A549 (cell line): Measurements from ENCODE around the gene HERC3. TPM values are rescaled to one million over a fixed set of nuclear protein-coding genes. Genes with fewer than 3 reads are reported as not detected.

Experiments
- ATAC-seq, 2 experiments: fragments of 200-7000 bp in 1 of 2; fragments of >200 bp in 1 of 2; cut with Nextera tagmentation in 1 of 2; cut with Tn5 transposase in 1 of 2; 3 replicates each; pipeline versions ENCODE4 v1.8.0 to v1.9.1; 2018 to 2020; ENCODE audit warnings: mild to moderate bottlenecking in 1 of 2, moderate library complexity in 1 of 2
- CTCF ChIA-PET: fragments of 300-600 bp; sonication (Branson Sonifier 250); formaldehyde crosslinking; extraction: SDS; loops from one replicate; lab custom pipeline; 2021; ENCODE audit warnings: antibody characterized with exemption, inconsistent platforms; lab: Yijun Ruan, JAX
- POLR2A ChIA-PET: fragments of 350-600 bp; formaldehyde crosslinking; extraction: SDS; loops from one replicate; lab custom pipeline; 2021; ENCODE audit warnings: antibody characterized with exemption, inconsistent platforms; lab: Yijun Ruan, JAX
- DNase-seq, 2 experiments: peaks; one replicate each; pipeline versions ENCODE4 v3.0.0 to v3.0.0-alpha.2; 2011 to 2016; ENCODE audit warnings: low read depth in 1 of 2, low spot score in 1 of 2
- FAIRE-seq: peaks from 2 replicates; lab custom pipeline; 2011; peaks lifted over from hg19 to GRCh38; lab: Jason Lieb, UNC
- H3K27ac ChIP-seq, 2 experiments: fragments of >200 bp; sonication (Bioruptor Twin); formaldehyde crosslinking; 3 replicates each; pipeline ENCODE4 v1.5.1; 2016 to 2017
- H3K4me1 ChIP-seq: fragments of >200 bp; sonication (Bioruptor Twin); formaldehyde crosslinking; 3 replicates; pipeline ENCODE4 v1.6.1; 2016
- H3K4me2 ChIP-seq: fragments of >200 bp; sonication (Bioruptor Twin); formaldehyde crosslinking; 3 replicates; pipeline ENCODE4 v1.6.1; 2016
- H3K4me3 ChIP-seq: fragments of >200 bp; sonication (Bioruptor Twin); formaldehyde crosslinking; 3 replicates; pipeline ENCODE4 v1.5.1; 2016
- H3K9me3 ChIP-seq: fragments of >200 bp; sonication (Bioruptor Twin); formaldehyde crosslinking; 3 replicates; pipeline ENCODE4 v1.6.1; 2016
- ATOH8 ChIP-seq: fragments of 250-450 bp; sonication (Bioruptor Pico); IDR thresholded peaks from 2 replicates; pipeline ENCODE4 v1.5.0; 2020; ENCODE audit warnings: low read depth, mild to moderate bottlenecking, moderate library complexity
- BCL3 ChIP-seq: fragments of >200 bp; sonication (Bioruptor Twin); formaldehyde crosslinking; IDR thresholded peaks from 3 replicates; pipeline ENCODE4 v1.6.1; 2016
- BHLHE40 ChIP-seq: IDR thresholded peaks from 2 replicates; pipeline ENCODE4 v1.6.1; 2012; ENCODE audit warnings: low read depth, low read length, inconsistent platforms
- CEBPB ChIP-seq, 2 experiments: fragments of >200 bp in 1 of 2; sonication (Bioruptor Twin) in 1 of 2; formaldehyde crosslinking in 1 of 2; IDR thresholded peaks; 2 replicates each; pipeline ENCODE4 v1.6.1; 2012 to 2016
- EHMT2 ChIP-seq: fragments of 200-600 bp; sonication (generic); IDR thresholded peaks from 2 replicates; pipeline ENCODE4 v1.6.1; 2016; ENCODE audit warnings: antibody characterized with exemption, low read depth, mild to moderate bottlenecking, moderate library complexity
- EP300 ChIP-seq, 2 experiments: fragments of >200 bp; sonication (Bioruptor Twin); formaldehyde crosslinking; IDR thresholded peaks; 2 replicates in 1 of 2; 3 replicates in 1 of 2; pipeline ENCODE4 v1.6.1; 2016 to 2017
- FOSL2 ChIP-seq, 2 experiments: fragments of 450-650 bp in 1 of 2; fragments of >200 bp in 1 of 2; sonication (Bioruptor Twin) in 1 of 2; formaldehyde crosslinking; IDR thresholded peaks; 2 replicates each; pipeline versions ENCODE4 v1.5.0 to v1.6.1; 2016 to 2020; ENCODE audit warnings: mild to moderate bottlenecking in 1 of 2, moderate library complexity in 1 of 2
- FOXS1 ChIP-seq: fragments of 250-450 bp; sonication (Bioruptor Pico); IDR thresholded peaks from 2 replicates; pipeline ENCODE4 v1.5.0; 2020; ENCODE audit warnings: mild to moderate bottlenecking, moderate library complexity
- HOXA7 ChIP-seq: fragments of 250-450 bp; sonication (Bioruptor Pico); IDR thresholded peaks from 2 replicates; pipeline ENCODE4 v1.5.0; 2020; ENCODE audit warnings: mild to moderate bottlenecking, moderate library complexity
- HOXB13 ChIP-seq: fragments of 250-450 bp; sonication (Bioruptor Pico); IDR thresholded peaks from 2 replicates; pipeline ENCODE4 v1.5.0; 2020; ENCODE audit warnings: low read depth, mild to moderate bottlenecking, moderate library complexity
- JUN ChIP-seq, 2 experiments: fragments of >200 bp; sonication (Bioruptor Twin); formaldehyde crosslinking; IDR thresholded peaks; 2 replicates in 1 of 2; 3 replicates in 1 of 2; pipeline ENCODE4 v1.6.1; 2016 to 2017
- JUNB ChIP-seq: fragments of >200 bp; sonication (Bioruptor Twin); formaldehyde crosslinking; IDR thresholded peaks from 2 replicates; pipeline ENCODE4 v1.6.1; 2016
- KDM1A ChIP-seq: fragments of 200-600 bp; sonication (generic); IDR thresholded peaks from 2 replicates; pipeline ENCODE4 v1.6.1; 2016; ENCODE audit warnings: low read depth, mild to moderate bottlenecking
- MAFK ChIP-seq: fragments of 450-650 bp; IDR thresholded peaks from 2 replicates; pipeline ENCODE4 v1.6.1; 2014; ENCODE audit not compliant: partially characterized antibody
- NR3C1 ChIP-seq: fragments of >200 bp; sonication (Bioruptor Twin); formaldehyde crosslinking; IDR thresholded peaks from 3 replicates; pipeline ENCODE4 v1.6.1; 2017
- PHF8 ChIP-seq: fragments of 200-600 bp; sonication (generic); IDR thresholded peaks from 2 replicates; pipeline ENCODE4 v1.6.1; 2016; ENCODE audit warnings: low read depth, mild to moderate bottlenecking, antibody characterized with exemption, moderate library complexity, borderline replicate concordance
- POLR2AphosphoS2 ChIP-seq: conservative IDR thresholded peaks from 2 replicates; pipeline ENCODE4 v1.6.1; 2012; ENCODE audit warnings: low read length, improper control_type of control experiment, inconsistent platforms
- TP53 ChIP-seq: fragments of 250-450 bp; sonication (Bioruptor Pico); IDR thresholded peaks from 2 replicates; pipeline ENCODE4 v1.5.0; 2021; ENCODE audit warnings: mild to moderate bottlenecking, moderate library complexity
- USF2 ChIP-seq: fragments of 450-650 bp; IDR thresholded peaks from 2 replicates; pipeline ENCODE4 v1.6.1; 2014; ENCODE audit warnings: antibody characterized with exemption
- ZFP36 ChIP-seq: fragments of 450-650 bp; IDR thresholded peaks from 2 replicates; pipeline ENCODE4 v1.6.1; 2014; ENCODE audit warnings: borderline replicate concordance; ENCODE audit not compliant: partially characterized antibody
- WGBS: methylation state at CpG from one replicate; pipeline ENCODE4 v1.1.6; 2017; ENCODE audit errors: missing lambda C conversion rate; 5-methylcytosine and 5-hydroxymethylcytosine counted together
- polyA plus RNA-seq, 4 experiments: library from polyadenylated mRNA; depleted of rRNA in 3 of 4; stranded (reverse); fragments of >200 nt; fragmentation: RNase III in 1 of 4; extraction: RNeasy Plus Mini Kit Qiagen cat#74134 plus additional on column Dnase treatment in 1 of 4; gene quantifications; 2 replicates in 3 of 4; 3 replicates in 1 of 4; pipeline ENCODE4 v1.2.3, GENCODE V29; 2011 to 2017

Gene HERC3
- polyA plus RNA-seq, 2 of the 4 experiments (the other 2 are of a cell fraction): 4.9 to 6.2 TPM

GRCh38 chr4:88629826-88630225 is 37.5 kb downstream of the HERC3 start:
- Histone ChIP-seq H3K9me3 (no peaks in the 10 kb centered on the region), H3K4me1 (peaks cover 15% of the 10 kb centered on the region), H3K4me2 (no peak overlapping the region), H3K27ac (peak overlapping the region in 1 of 2 experiments; percentile 52; a peak in 3 of 6 replicates), H3K4me3 (no peak overlapping the region)
- ATAC-seq (no peak), DNase-seq (no peak), FAIRE-seq (no peak)
- ChIA-PET POLR2A (no interaction called here), CTCF (interaction anchor here (1.7 to 2.1 kb wide), 2 partner anchors 29 to 104 kb away, joined by 4 to 5 read pairs; no protein-coding TSS in a partner anchor)
- TF ChIP-seq CEBPB (IDR thresholded peaks at IDR 0.05): no peak
- no peak for TF ChIP-seq KDM1A
- no peak for TF ChIP-seq BHLHE40
- TF ChIP-seq JUNB: no peak
- TF ChIP-seq NR3C1: no peak
- TF ChIP-seq EHMT2: no peak
- TF ChIP-seq TP53 (CRISPR knock-in tag): no peak
- no peak for TF ChIP-seq HOXA7 (CRISPR knock-in tag)
- no peak for TF ChIP-seq EP300 (IDR thresholded peaks at IDR 0.05)
- TF ChIP-seq BCL3: no peak
- TF ChIP-seq POLR2AphosphoS2: no peak
- TF ChIP-seq PHF8: no peak
- no peak for TF ChIP-seq JUN (IDR thresholded peaks at IDR 0.05)

GRCh38 chr4:88630756-88631155 is 38.5 kb downstream of the HERC3 start:
- ATAC-seq (peak; percentile 43 to 62; a peak in 3 of 6 replicates), FAIRE-seq (no peak)
- peaks cover 15% of the 10 kb centered on the region for H3K4me1 ChIP-seq
- no peaks in the 10 kb centered on the region for H3K9me3 ChIP-seq
- POLR2A ChIA-PET: no interaction called here
- 34% methylated on average over 2 of the region's 2 CpGs for WGBS
- H3K27ac ChIP-seq: peak overlapping the region; percentile 47 to 52; a peak in 4 of 6 replicates
- TF ChIP-seq FOSL2 (IDR thresholded peaks at IDR 0.05) (no peak), FOSL2 (CRISPR knock-in tag; IDR thresholded peaks at IDR 0.05) (0 out of 2 replicates have a peak, but pooled peaks have one; percentile 12), MAFK (peak; percentile 63), ATOH8 (CRISPR knock-in tag) (no peak)
- TF ChIP-seq, all 56 proteins: peak for 2
- CTCF ChIA-PET: interaction anchor here (1.7 to 2.1 kb wide), 2 partner anchors 28 to 105 kb away, joined by 4 to 5 read pairs; no protein-coding TSS in a partner anchor
- peak overlapping the region; percentile 29; the same call in 1 of the 3 replicates for H3K4me2 ChIP-seq
- no peak overlapping the region for H3K4me3 ChIP-seq
- peak in 1 of 2 experiments; percentile 10 for DNase-seq

- H3K4me3 ChIP-seq: no peak overlapping the region
- POLR2A ChIA-PET: no interaction called here
- ATAC-seq (no peak), DNase-seq (no peak), FAIRE-seq (no peak)
- no peaks in the 10 kb centered on the region; the same call in 2 of the 3 replicates for H3K9me3 ChIP-seq
- WGBS: 26% methylated on average over 2 of the region's 2 CpGs
- H3K27ac ChIP-seq: no peak overlapping the region
- CTCF ChIA-PET: no interaction called here
- H3K4me1 ChIP-seq: no peaks in the 10 kb centered on the region
- H3K4me2 ChIP-seq: no peak overlapping the region
- TF ChIP-seq ZFP36 (peak; percentile 70), FOXS1 (CRISPR knock-in tag) (no peak), HOXB13 (CRISPR knock-in tag) (no peak), USF2 (no peak)
Observed at GRCh38 chr4:88643932-88644331, 51.7 kb downstream of the HERC3 start.
